IPS-20b (cell line): ENCODE data around the gene RPTN.

ENCODE experiments used
- H3K27ac ChIP-seq: one replicate; pipeline ENCODE4 v1.5.1; 2013; ENCODE audit warnings: low read length
- H3K27me3 ChIP-seq: 2 replicates; pipeline ENCODE4 v1.6.1; 2013; ENCODE audit warnings: mild to moderate bottlenecking, low read length, inconsistent platforms; ENCODE audit not compliant: insufficient read depth
- H3K36me3 ChIP-seq: 2 replicates; pipeline ENCODE4 v1.6.1; 2013; ENCODE audit warnings: low read depth, mild to moderate bottlenecking, inconsistent platforms, low read length, moderate library complexity; ENCODE audit not compliant: insufficient read depth
- H3K4me1 ChIP-seq: 2 replicates; pipeline ENCODE4 v1.6.1; 2013; ENCODE audit warnings: mild to moderate bottlenecking, control low read depth, inconsistent platforms, low read length, moderate library complexity; ENCODE audit not compliant: insufficient read depth
- H3K4me3 ChIP-seq: 2 replicates; pipeline ENCODE4 v1.5.1; 2013; ENCODE audit warnings: mild to moderate bottlenecking, low read length, inconsistent platforms
- H3K9ac ChIP-seq: 2 replicates; pipeline ENCODE4 v1.6.1; 2013; ENCODE audit warnings: low read depth, mild to moderate bottlenecking, inconsistent platforms, low read length, moderate library complexity
- H3K9me3 ChIP-seq: 2 replicates; pipeline ENCODE4 v1.6.1; 2013; ENCODE audit warnings: mild to moderate bottlenecking, low read depth, low read length, inconsistent platforms; ENCODE audit not compliant: insufficient read depth

RPTN gene

GRCh38 chr1:152182944-152183361, 23.9 kb upstream of the RPTN start:
- no peaks in the 10 kb centered on the region for H3K4me1 ChIP-seq
- no peak overlapping the region for H3K4me3 ChIP-seq
- H3K36me3 ChIP-seq: no peaks in the 10 kb centered on the region
- H3K27ac ChIP-seq: no peak overlapping the region
- H3K9ac ChIP-seq: no peak overlapping the region
- H3K27me3 ChIP-seq: peaks cover 14% of the 10 kb centered on the region
- H3K9me3 ChIP-seq: no peaks in the 10 kb centered on the region

GRCh38 chr1:152182431-152182830, 23.4 kb upstream of the RPTN start:
- Histone ChIP-seq H3K36me3 (no peaks in the 10 kb centered on the region), H3K9me3 (no peaks in the 10 kb centered on the region), H3K4me1 (no peaks in the 10 kb centered on the region), H3K9ac (no peak overlapping the region), H3K27ac (no peak overlapping the region), H3K4me3 (no peak overlapping the region), H3K27me3 (peaks cover 14% of the 10 kb centered on the region)

GRCh38 chr1:152179566-152179965, 20.5 kb upstream of the RPTN start:
- no peaks in the 10 kb centered on the region for H3K4me1 ChIP-seq
- H3K36me3 ChIP-seq: no peaks in the 10 kb centered on the region
- H3K27ac ChIP-seq: no peak overlapping the region
- H3K4me3 ChIP-seq: no peak overlapping the region
- peaks cover 5% of the 10 kb centered on the region; the same call in 1 of the 2 replicates for H3K27me3 ChIP-seq
- H3K9ac ChIP-seq: no peak overlapping the region
- H3K9me3 ChIP-seq: no peaks in the 10 kb centered on the region

GRCh38 chr1:152170287-152170905, 11.4 kb upstream of the RPTN start:
- Histone ChIP-seq H3K27ac (no peak overlapping the region), H3K4me1 (no peaks in the 10 kb centered on the region), H3K9me3 (no peaks in the 10 kb centered on the region), H3K36me3 (no peaks in the 10 kb centered on the region), H3K27me3 (no peaks in the 10 kb centered on the region), H3K9ac (no peak overlapping the region), H3K4me3 (no peak overlapping the region)

GRCh38 chr1:152169366-152170025, 10.5 kb upstream of the RPTN start:
- H3K36me3 ChIP-seq: no peaks in the 10 kb centered on the region
- H3K27ac ChIP-seq: no peak overlapping the region
- H3K4me3 ChIP-seq: no peak overlapping the region
- no peaks in the 10 kb centered on the region for H3K4me1 ChIP-seq
- H3K27me3 ChIP-seq: no peaks in the 10 kb centered on the region
- no peak overlapping the region for H3K9ac ChIP-seq
- no peaks in the 10 kb centered on the region for H3K9me3 ChIP-seq

- Histone ChIP-seq H3K4me1 (no peaks in the 10 kb centered on the region), H3K27ac (no peak overlapping the region), H3K4me3 (no peak overlapping the region), H3K9ac (no peak overlapping the region), H3K9me3 (no peaks in the 10 kb centered on the region), H3K27me3 (no peaks in the 10 kb centered on the region), H3K36me3 (no peaks in the 10 kb centered on the region)
Observed at GRCh38 chr1:152168535-152168868, 9.5 kb upstream of the RPTN start.

GRCh38 chr1:152167835-152168534, 9.0 kb upstream of the RPTN start:
- H3K9ac ChIP-seq: no peak overlapping the region
- H3K4me3 ChIP-seq: no peak overlapping the region
- H3K36me3 ChIP-seq: no peaks in the 10 kb centered on the region
- H3K27ac ChIP-seq: no peak overlapping the region
- H3K9me3 ChIP-seq: no peaks in the 10 kb centered on the region
- no peaks in the 10 kb centered on the region for H3K4me1 ChIP-seq
- H3K27me3 ChIP-seq: no peaks in the 10 kb centered on the region

GRCh38 chr1:152166966-152167365, 7.9 kb upstream of the RPTN start:
- Histone ChIP-seq H3K27ac (no peak overlapping the region), H3K9me3 (no peaks in the 10 kb centered on the region), H3K27me3 (no peaks in the 10 kb centered on the region), H3K36me3 (no peaks in the 10 kb centered on the region), H3K4me3 (no peak overlapping the region), H3K9ac (no peak overlapping the region), H3K4me1 (no peaks in the 10 kb centered on the region)

- H3K36me3 ChIP-seq: no peaks in the 10 kb centered on the region
- no peak overlapping the region for H3K27ac ChIP-seq
- no peaks in the 10 kb centered on the region for H3K9me3 ChIP-seq
- H3K4me1 ChIP-seq: no peaks in the 10 kb centered on the region
- H3K9ac ChIP-seq: no peak overlapping the region
- no peak overlapping the region for H3K4me3 ChIP-seq
- no peaks in the 10 kb centered on the region for H3K27me3 ChIP-seq
Observed at GRCh38 chr1:152165286-152166077, 6.5 kb upstream of the RPTN start.

- Histone ChIP-seq H3K9me3 (no peaks in the 10 kb centered on the region), H3K9ac (no peak overlapping the region), H3K27ac (no peak overlapping the region), H3K4me1 (no peaks in the 10 kb centered on the region), H3K27me3 (no peaks in the 10 kb centered on the region), H3K36me3 (no peaks in the 10 kb centered on the region), H3K4me3 (no peak overlapping the region)
Observed at GRCh38 chr1:152164517-152165136, 5.6 kb upstream of the RPTN start.

- H3K27ac ChIP-seq: no peak overlapping the region
- no peaks in the 10 kb centered on the region for H3K9me3 ChIP-seq
- H3K4me3 ChIP-seq: no peak overlapping the region
- H3K9ac ChIP-seq: no peak overlapping the region
- no peaks in the 10 kb centered on the region for H3K4me1 ChIP-seq
- H3K27me3 ChIP-seq: no peaks in the 10 kb centered on the region
- H3K36me3 ChIP-seq: no peaks in the 10 kb centered on the region
Observed at GRCh38 chr1:152162792-152163463, 3.9 kb upstream of the RPTN start.
